IPS DF 4.7 (cell line): ENCODE measurements around the gene CDRT4.

Experiments used
- DNase-seq: peaks from one replicate; pipeline ENCODE4 v3.0.0-alpha.2; 2013; ENCODE audit warnings: low spot score; ENCODE audit errors: extremely low read depth

The CDRT4 gene

GRCh38 chr17:15431766-15432165 lies 35.7 kb downstream of the CDRT4 start:
- no peak for DNase-seq

DNA sequence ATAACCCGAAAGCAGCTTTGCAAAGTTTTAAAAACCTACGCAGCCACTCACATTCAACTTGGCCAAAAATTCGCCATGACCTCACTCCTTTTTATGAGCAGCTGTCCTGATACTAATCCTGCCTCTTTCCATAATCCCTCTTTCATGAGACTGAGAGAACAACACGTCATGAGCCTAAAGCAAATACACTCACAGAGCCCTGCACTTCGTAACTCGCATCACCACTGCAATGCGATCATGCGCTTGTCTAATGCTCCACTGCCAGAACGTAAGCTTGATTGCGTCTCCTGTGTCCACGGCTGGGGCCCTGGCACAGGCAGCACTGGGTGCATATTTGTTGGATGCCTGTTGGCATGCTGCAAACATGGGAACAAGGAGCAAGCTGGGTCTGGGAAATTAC lies 36.2 kb downstream of the CDRT4 start:
- no peak for DNase-seq

- no peak for DNase-seq
Observed at GRCh38 chr17:15424521-15424920, 42.9 kb downstream of the CDRT4 start.

GRCh38 chr17:15422392-15422965 lies 44.9 kb downstream of the CDRT4 start:
- DNase-seq: no peak

DNA sequence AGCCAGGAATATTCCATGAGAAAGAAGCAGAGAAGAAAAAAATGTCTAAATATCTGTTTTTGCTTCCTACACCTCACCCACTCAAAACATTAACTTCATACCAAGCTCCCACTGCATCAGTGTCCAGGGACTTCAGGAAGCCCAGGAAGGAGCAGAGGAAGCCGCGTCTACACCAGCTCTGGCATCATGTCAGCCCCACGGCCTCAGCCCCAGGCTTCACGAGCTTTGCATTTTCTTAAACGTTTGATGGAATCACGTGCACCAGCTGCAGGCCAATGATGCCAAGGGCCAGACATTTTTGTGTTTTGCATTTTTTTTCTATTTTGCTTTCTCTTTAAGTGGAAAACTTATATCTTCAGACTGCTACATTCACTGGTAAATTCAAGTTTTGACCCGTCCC lies 48.6 kb downstream of the CDRT4 start:
- no peak for DNase-seq

GRCh38 chr17:15414532-15415306 lies 52.7 kb downstream of the CDRT4 start:
- DNase-seq: no peak

- DNase-seq: no peak
Observed at GRCh38 chr17:15413101-15413771, 54.2 kb downstream of the CDRT4 start.

DNA sequence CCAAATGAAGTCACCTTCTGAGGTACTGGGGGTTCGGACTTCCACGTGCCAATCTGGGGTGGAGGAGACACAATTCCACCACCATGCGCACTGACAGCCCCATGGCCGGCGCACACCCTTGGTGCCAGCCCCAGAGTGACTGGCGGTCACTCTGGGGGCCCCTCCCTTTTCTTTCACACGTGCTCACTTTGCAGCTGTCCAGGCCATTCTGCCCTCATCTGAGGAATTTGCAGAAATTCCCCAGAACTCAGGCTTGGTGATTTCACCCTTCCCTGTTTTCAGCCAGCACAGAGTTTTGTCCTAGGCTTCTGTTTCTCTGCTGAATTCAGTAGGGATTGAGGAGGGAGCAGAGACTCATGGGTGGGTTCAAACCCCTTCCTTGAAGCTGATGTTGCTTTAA lies 54.8 kb downstream of the CDRT4 start:
- DNase-seq: no peak

- no peak for DNase-seq
Observed at GRCh38 chr17:15411384-15412198, 55.8 kb downstream of the CDRT4 start.

DNA sequence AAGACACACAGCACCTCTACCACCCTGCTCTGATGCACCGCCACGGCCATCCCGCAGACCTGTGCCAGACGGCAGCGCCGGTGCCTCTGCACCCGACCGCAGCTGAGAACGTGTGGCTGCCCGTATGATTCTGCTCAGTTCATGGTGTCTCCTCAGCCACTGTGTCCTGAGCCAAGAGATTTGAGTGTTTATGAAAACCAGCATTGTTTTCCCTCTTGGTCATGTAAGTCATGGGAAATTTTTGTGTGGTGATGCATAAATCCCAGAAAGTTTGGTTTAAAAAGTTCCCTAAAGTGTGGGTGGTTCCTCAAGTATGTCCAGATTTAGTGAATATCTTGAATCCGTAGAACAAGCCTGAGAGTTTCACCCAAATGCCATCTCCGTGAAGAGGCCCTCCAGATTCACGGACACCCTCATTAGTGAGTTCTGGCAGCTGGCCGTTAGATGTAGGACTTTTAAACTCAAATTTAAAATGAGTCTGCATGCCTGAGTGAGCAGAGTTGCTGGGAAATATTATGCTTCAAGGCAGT lies 57.6 kb downstream of the CDRT4 start:
- no peak for DNase-seq

- DNase-seq: no peak
Observed at GRCh38 chr17:15408803-15409202, 58.6 kb downstream of the CDRT4 start.

- DNase-seq: no peak
Observed at GRCh38 chr17:15406081-15406480, 61.3 kb downstream of the CDRT4 start.

GRCh38 chr17:15405058-15405415 lies 62.4 kb downstream of the CDRT4 start:
- no peak for DNase-seq

- DNase-seq: no peak
Observed at GRCh38 chr17:15404106-15405057, 63.0 kb downstream of the CDRT4 start.

GRCh38 chr17:15403276-15403939 lies 64.0 kb downstream of the CDRT4 start:
- no peak for DNase-seq

GRCh38 chr17:15399443-15399842 lies 68.0 kb downstream of the CDRT4 start:
- DNase-seq: no peak

DNA sequence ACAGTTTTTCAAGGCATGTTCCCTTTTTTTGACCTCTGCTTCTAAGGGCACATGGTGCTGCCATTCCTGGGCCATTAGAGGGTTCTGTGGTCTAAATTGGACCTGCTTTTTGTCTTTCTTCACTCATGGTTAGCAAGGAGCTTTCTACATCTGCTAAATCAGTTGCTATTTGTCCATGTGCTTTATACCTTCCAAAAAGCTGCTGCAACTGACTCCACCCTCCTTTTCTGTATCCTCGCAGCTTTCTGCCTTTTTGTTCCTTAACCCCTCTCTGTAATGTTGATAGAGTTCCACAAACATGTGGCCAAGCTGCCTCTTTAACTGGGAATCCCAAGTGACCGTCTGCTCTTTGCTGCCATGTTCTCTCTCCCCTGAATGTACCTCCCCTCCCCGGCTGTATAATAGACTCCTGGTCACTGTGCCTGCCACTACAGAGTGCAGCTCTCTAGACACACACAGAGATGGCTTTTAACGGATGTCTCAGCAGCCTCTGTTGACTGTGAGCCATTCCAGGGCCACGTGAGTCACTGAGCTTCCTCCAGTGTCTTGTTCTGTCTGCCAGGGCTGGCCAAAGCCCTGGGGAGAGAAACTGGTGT lies 68.6 kb downstream of the CDRT4 start:
- DNase-seq: no peak

GRCh38 chr17:15398291-15398690 lies 69.1 kb downstream of the CDRT4 start:
- DNase-seq: no peak

DNA sequence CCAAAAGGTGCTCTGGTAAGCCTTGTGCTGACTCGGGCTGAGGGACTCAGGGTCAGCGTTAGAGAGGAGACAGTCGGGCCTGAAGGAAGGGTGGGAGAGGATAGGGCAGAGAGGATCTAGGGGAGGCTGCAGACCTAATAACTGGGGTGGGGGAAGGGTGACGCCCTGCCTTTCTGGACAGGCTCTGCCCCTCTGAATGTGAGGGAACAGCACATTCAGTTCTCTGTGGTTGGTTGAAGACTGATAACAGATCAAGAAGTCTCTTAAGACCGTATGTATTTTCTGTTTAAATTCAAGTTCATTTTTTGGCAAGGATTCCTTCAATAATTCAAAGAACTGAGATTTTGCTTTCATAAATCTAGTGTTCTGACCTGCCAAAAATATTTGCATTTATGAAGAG lies 69.8 kb downstream of the CDRT4 start:
- DNase-seq: no peak

GRCh38 chr17:15395091-15395490 lies 72.3 kb downstream of the CDRT4 start:
- DNase-seq: no peak
